GM23338 (cell line): Measurements from ENCODE around the gene PRSS27. TPM values are rescaled to one million over a fixed set of nuclear protein-coding genes. Genes with fewer than 3 reads are reported as not detected.

Source experiments
- ATAC-seq: fragments of 200-7000 bp; cut with Tn5 transposase; 3 replicates; pipeline ENCODE4 v1.9.1; 2020
- DNase-seq: peaks from one replicate; pipeline ENCODE4 v3.0.0-alpha.2; 2015; ENCODE audit warnings: low spot score
- H2AFZ ChIP-seq: fragments of 200-600 bp; sonication (generic); 2 replicates; pipeline ENCODE4 v1.8.0; 2016; ENCODE audit warnings: antibody characterized with exemption, mild to moderate bottlenecking, moderate library complexity
- H3F3A ChIP-seq: fragments of 200-600 bp; sonication (generic); replicated peaks from 2 replicates; pipeline ENCODE4 v1.8.0; 2017; ENCODE audit warnings: antibody characterized with exemption, mixed run types, low read depth
- H3K27ac ChIP-seq: fragments of 200-600 bp; sonication (generic); 2 replicates; pipeline ENCODE4 v1.6.1; 2016; ENCODE audit warnings: low read depth
- H3K27me3 ChIP-seq: fragments of 200-600 bp; sonication (generic); 2 replicates; pipeline ENCODE4 v1.8.0; 2016; ENCODE audit warnings: mild to moderate bottlenecking, mixed run types, moderate library complexity; ENCODE audit not compliant: insufficient read depth
- H3K36me3 ChIP-seq: fragments of 200-600 bp; sonication (generic); 2 replicates; pipeline ENCODE4 v1.8.0; 2016; ENCODE audit warnings: mild to moderate bottlenecking; ENCODE audit not compliant: insufficient read depth
- H3K4me1 ChIP-seq: fragments of 200-600 bp; sonication (generic); 2 replicates; pipeline ENCODE4 v1.8.0; 2016; ENCODE audit warnings: mild to moderate bottlenecking, moderate library complexity; ENCODE audit not compliant: insufficient read depth
- H3K4me2 ChIP-seq: fragments of 200-600 bp; sonication (generic); 2 replicates; pipeline ENCODE4 v1.7.1; 2017; ENCODE audit warnings: mixed run types
- H3K4me3 ChIP-seq: fragments of 200-600 bp; sonication (generic); 2 replicates; pipeline ENCODE4 v1.6.1; 2016; ENCODE audit warnings: mixed run types
- H3K79me2 ChIP-seq: fragments of 200-600 bp; sonication (generic); replicated peaks from 2 replicates; pipeline ENCODE4 v1.8.0; 2017; ENCODE audit warnings: mild to moderate bottlenecking; ENCODE audit not compliant: insufficient read depth
- H3K9me2 ChIP-seq: fragments of 200-600 bp; sonication (generic); 2 replicates; pipeline ENCODE4 v1.8.0; 2017; ENCODE audit not compliant: insufficient read depth
- H4K20me1 ChIP-seq: fragments of 200-600 bp; sonication (generic); replicated peaks from 2 replicates; pipeline ENCODE4 v1.8.0; 2017; ENCODE audit warnings: mild to moderate bottlenecking; ENCODE audit not compliant: insufficient read depth
- H3K27ac Mint-ChIP-seq: 2 replicates; pipeline ENCODE4 v1.8.0; 2020; ENCODE audit warnings: inconsistent platforms, mild to moderate bottlenecking, moderate library complexity, mixed read lengths
- H3K27me3 Mint-ChIP-seq: 3 replicates; pipeline ENCODE4 v1.8.0; 2022; ENCODE audit warnings: low read depth, mild to moderate bottlenecking, moderate library complexity, mixed read lengths, inconsistent platforms; ENCODE audit not compliant: insufficient read depth, poor library complexity
- H3K36me3 Mint-ChIP-seq: 3 replicates; pipeline ENCODE4 v1.8.0; 2021; ENCODE audit warnings: low read depth, mild to moderate bottlenecking, inconsistent platforms, moderate library complexity, mixed read lengths
- H3K4me1 Mint-ChIP-seq: 3 replicates; pipeline ENCODE4 v1.8.0; 2020; ENCODE audit warnings: mild to moderate bottlenecking, inconsistent platforms, mixed read lengths
- H3K4me3 Mint-ChIP-seq: 3 replicates; pipeline ENCODE4 v1.8.0; 2021; ENCODE audit warnings: moderate library complexity, mild to moderate bottlenecking, inconsistent platforms, mixed read lengths
- H3K9me3 Mint-ChIP-seq: 3 replicates; pipeline ENCODE4 v1.8.0; 2020; ENCODE audit warnings: moderate library complexity, mild to moderate bottlenecking, inconsistent platforms, mixed read lengths
- CREB1 ChIP-seq: fragments of 250-450 bp; sonication (Bioruptor Pico); IDR thresholded peaks from 2 replicates; pipeline ENCODE4 v1.5.0; 2020; ENCODE audit warnings: low read depth, mild to moderate bottlenecking, moderate library complexity
- ETS1 ChIP-seq: IDR thresholded peaks from 2 replicates; pipeline ENCODE4 v1.6.1; 2016; ENCODE audit warnings: antibody characterized with exemption
- EZH2phosphoT487 ChIP-seq: fragments of 200-600 bp; sonication (generic); IDR thresholded peaks from one replicate; pipeline ENCODE4 v1.8.1; 2018; ENCODE audit warnings: antibody characterized with exemption; ENCODE audit not compliant: unreplicated experiment
- JUNB ChIP-seq: IDR thresholded peaks from one replicate; pipeline ENCODE4 v1.6.1; 2016; ENCODE audit warnings: antibody characterized with exemption; ENCODE audit not compliant: unreplicated experiment
- POLR2AphosphoS5 ChIP-seq: IDR thresholded peaks from 2 replicates; pipeline ENCODE4 v1.6.1; 2016; ENCODE audit warnings: antibody characterized with exemption, low read depth
- REST ChIP-seq: IDR thresholded peaks from one replicate; pipeline ENCODE4 v1.6.1; 2018; ENCODE audit warnings: antibody characterized with exemption; ENCODE audit not compliant: unreplicated experiment
- polyA plus RNA-seq: library from polyadenylated mRNA; unstranded; fragments of >200 nt; fragmentation: Nextera tagmentation; extraction: Ambion mirVana; gene quantifications from 2 replicates; pipeline ENCODE4 v1.2.1, GENCODE V29; 2016
- total RNA-seq: library from RNA; depleted of rRNA; stranded (reverse); fragments of >200 nt; shearing (Covaris generic); gene quantifications from 2 replicates; pipeline ENCODE4 v1.2.3, GENCODE V29; 2014

PRSS27 gene
- total and polyA plus RNA-seq, 2 experiments from 2014 or later = 0.73 to 1.6 TPM

- no peak for ATAC-seq
- peaks cover 7% of the 10 kb centered on the region for H3K4me1 Mint-ChIP-seq
- peaks cover 7% of the 10 kb centered on the region; the same call in 2 of the 3 replicates for H3K36me3 Mint-ChIP-seq
- Histone ChIP-seq H3K4me1 (0 out of 2 replicates have a peak, but pooled peaks cover 6% of the 10 kb centered on the region), H3K27ac (no peak overlapping the region), H3K4me2 (no peak overlapping the region), H3K27me3 (no peaks in the 10 kb centered on the region), H3K9me2 (no peaks in the 10 kb centered on the region), H3K79me2 (peaks cover 7% of the 10 kb centered on the region; the same call in 1 of the 2 replicates), H3F3A (no peaks in the 10 kb centered on the region), H3K4me3 (no peak overlapping the region), H4K20me1 (peaks cover 5% of the 10 kb centered on the region; the same call in 1 of the 2 replicates), H3K36me3 (no peaks in the 10 kb centered on the region), H2AFZ (no peak overlapping the region)
- peaks cover 7% of the 10 kb centered on the region for H3K27me3 Mint-ChIP-seq
- no peaks in the 10 kb centered on the region for H3K9me3 Mint-ChIP-seq
- no peak overlapping the region for H3K27ac Mint-ChIP-seq
- TF ChIP-seq REST (no peak), ETS1 (no peak)
- DNase-seq = no peak
- no peak overlapping the region for H3K4me3 Mint-ChIP-seq
These were observed 44.3 kb downstream of the PRSS27 start for GRCh38 chr16:2675714-2676113.

- no peaks in the 10 kb centered on the region for H3K27me3 ChIP-seq
- H3K4me2 ChIP-seq = no peak overlapping the region
- H3K9me2 ChIP-seq = no peaks in the 10 kb centered on the region
- Mint-ChIP-seq H3K4me3 (no peak overlapping the region), H3K4me1 (peaks cover 7% of the 10 kb centered on the region), H3K27ac (no peak overlapping the region), H3K27me3 (peaks cover 7% of the 10 kb centered on the region), H3K9me3 (no peaks in the 10 kb centered on the region), H3K36me3 (peaks cover under 1% of the 10 kb centered on the region; the same call in 1 of the 3 replicates)
- H3K4me1 ChIP-seq = 0 out of 2 replicates have a peak, but pooled peaks cover 6% of the 10 kb centered on the region
- H3F3A ChIP-seq = no peaks in the 10 kb centered on the region
- H4K20me1 ChIP-seq = peaks cover 5% of the 10 kb centered on the region; the same call in 1 of the 2 replicates
- H3K27ac ChIP-seq = no peak overlapping the region
- DNase-seq (no peak), ATAC-seq (no peak)
- H3K36me3 ChIP-seq = no peaks in the 10 kb centered on the region
- TF ChIP-seq CREB1 (no peak), JUNB (no peak), EZH2phosphoT487 (no peak), POLR2AphosphoS5 (no peak)
- H3K79me2 ChIP-seq = peaks cover 7% of the 10 kb centered on the region; the same call in 1 of the 2 replicates
- no peak overlapping the region for H2AFZ ChIP-seq
- no peak overlapping the region for H3K4me3 ChIP-seq
These were observed 45.0 kb downstream of the PRSS27 start for GRCh38 chr16:2675021-2675420.
